HL-60 (cell line): Measurements from ENCODE around the gene RTTN.

Experiments used
- DNase-seq, 2 experiments: peaks; one replicate each; pipeline ENCODE4 v3.0.0-alpha.2; 2010 to 2020; ENCODE audit warnings: low read depth in 1 of 2, low spot score in 1 of 2
- H3K27ac ChIP-seq: fragments of 250-450 bp; sonication (Bioruptor Pico); replicated peaks from 2 replicates; pipeline ENCODE4 v1.5.1; 2020; ENCODE audit warnings: mild to moderate bottlenecking, moderate library complexity
- H3K27me3 ChIP-seq: fragments of 250-450 bp; sonication (Bioruptor Pico); 2 replicates; pipeline ENCODE4 v1.5.1; 2021; ENCODE audit warnings: mild to moderate bottlenecking, moderate library complexity; ENCODE audit not compliant: insufficient read depth, poor library complexity, severe bottlenecking
- H3K4me3 ChIP-seq: replicated peaks from 2 replicates; pipeline ENCODE4 v1.5.1; 2011; ENCODE audit warnings: mild to moderate bottlenecking, control low read depth, low read length; ENCODE audit not compliant: insufficient read depth
- CTCF ChIP-seq: IDR thresholded peaks from one replicate; pipeline ENCODE4 v1.5.1; 2011; ENCODE audit warnings: low read length, control low read depth, inconsistent platforms; ENCODE audit not compliant: insufficient read depth
- GABPA ChIP-seq: IDR thresholded peaks from 2 replicates; pipeline ENCODE4 v1.6.1; 2012; ENCODE audit warnings: low read depth
- POLR2AphosphoS5 ChIP-seq: IDR thresholded peaks from 2 replicates; pipeline ENCODE4 v1.6.1; 2012; ENCODE audit warnings: low read depth
- REST ChIP-seq: IDR thresholded peaks from 2 replicates; pipeline ENCODE4 v1.6.1; 2012; ENCODE audit warnings: low read depth; ENCODE audit not compliant: insufficient replicate concordance
- SPI1 ChIP-seq: IDR thresholded peaks from 2 replicates; pipeline ENCODE4 v1.6.1; 2012; ENCODE audit warnings: low read depth, mild to moderate bottlenecking, borderline replicate concordance

RTTN gene

GRCh38 chr18:70028084-70028483 lies 177.4 kb downstream of the RTTN start:
- H3K4me3 ChIP-seq, result no peak overlapping the region
- H3K27me3 ChIP-seq, result no peaks in the 10 kb centered on the region
- TF ChIP-seq REST, result no peak
- no peak for TF ChIP-seq SPI1
- TF ChIP-seq POLR2AphosphoS5, result no peak
- no peak for TF ChIP-seq GABPA
- TF ChIP-seq CTCF, result no peak
- no peak overlapping the region for H3K27ac ChIP-seq
- no peak for DNase-seq

GRCh38 chr18:70025580-70025979 lies 179.9 kb downstream of the RTTN start:
- no peak overlapping the region for H3K27ac ChIP-seq
- no peaks in the 10 kb centered on the region for H3K27me3 ChIP-seq
- TF ChIP-seq GABPA (no peak), SPI1 (no peak), CTCF (no peak), POLR2AphosphoS5 (no peak), REST (no peak)
- no peak overlapping the region for H3K4me3 ChIP-seq
- DNase-seq, result no peak

- no peak overlapping the region for H3K4me3 ChIP-seq
- no peak for DNase-seq
- TF ChIP-seq SPI1 (no peak), REST (no peak), GABPA (no peak), CTCF (no peak), POLR2AphosphoS5 (no peak)
- no peaks in the 10 kb centered on the region for H3K27me3 ChIP-seq
- H3K27ac ChIP-seq, result no peak overlapping the region
Observed at GRCh38 chr18:70024829-70025228, 180.7 kb downstream of the RTTN start.
